H1 (cell line): ENCODE measurements around the gene ATE1.

Experiments
- MAFK ChIP-seq: IDR thresholded peaks from 2 replicates; pipeline ENCODE4 v1.6.1; 2012; ENCODE audit warnings: low read depth, mild to moderate bottlenecking, improper control_type of control experiment, low read length
- TF ChIP-seq, protein P1 (sequence below), 3 experiments: IDR thresholded peaks; 1 replicate in 2 of 3; 2 replicates in 1 of 3; pipeline versions ENCODE4 v1.5.1 to v1.6.1; 2011; ENCODE audit warnings: low read length in 3 of 3, mild to moderate bottlenecking in 3 of 3, inconsistent platforms in 2 of 3, low read depth in 1 of 3, moderate library complexity in 1 of 3; ENCODE audit not compliant: insufficient read depth in 1 of 3; ENCODE audit errors: control extremely low read depth in 1 of 3

DNA sequence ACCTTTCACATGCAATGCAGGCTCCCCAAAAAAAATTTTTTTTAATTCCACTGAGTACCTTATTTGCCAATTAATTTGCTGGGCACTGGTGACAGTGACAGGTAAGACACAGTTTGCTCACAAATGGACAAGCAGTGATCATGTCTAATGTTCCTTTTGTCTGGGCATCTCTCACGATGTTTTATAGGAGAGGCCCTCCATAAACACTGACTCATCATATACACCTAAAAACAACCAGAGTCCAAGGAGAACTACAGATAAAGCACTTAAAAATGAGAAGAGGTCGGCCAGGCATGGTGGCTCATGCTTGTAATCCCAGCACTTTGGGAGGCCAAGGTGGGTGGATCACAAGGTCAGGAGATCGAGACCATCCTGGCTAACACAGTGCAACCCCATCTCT is 105.1 kb downstream of the ATE1 start:
- no peak for TF ChIP-seq MAFK
- TF ChIP-seq, protein P1, sequence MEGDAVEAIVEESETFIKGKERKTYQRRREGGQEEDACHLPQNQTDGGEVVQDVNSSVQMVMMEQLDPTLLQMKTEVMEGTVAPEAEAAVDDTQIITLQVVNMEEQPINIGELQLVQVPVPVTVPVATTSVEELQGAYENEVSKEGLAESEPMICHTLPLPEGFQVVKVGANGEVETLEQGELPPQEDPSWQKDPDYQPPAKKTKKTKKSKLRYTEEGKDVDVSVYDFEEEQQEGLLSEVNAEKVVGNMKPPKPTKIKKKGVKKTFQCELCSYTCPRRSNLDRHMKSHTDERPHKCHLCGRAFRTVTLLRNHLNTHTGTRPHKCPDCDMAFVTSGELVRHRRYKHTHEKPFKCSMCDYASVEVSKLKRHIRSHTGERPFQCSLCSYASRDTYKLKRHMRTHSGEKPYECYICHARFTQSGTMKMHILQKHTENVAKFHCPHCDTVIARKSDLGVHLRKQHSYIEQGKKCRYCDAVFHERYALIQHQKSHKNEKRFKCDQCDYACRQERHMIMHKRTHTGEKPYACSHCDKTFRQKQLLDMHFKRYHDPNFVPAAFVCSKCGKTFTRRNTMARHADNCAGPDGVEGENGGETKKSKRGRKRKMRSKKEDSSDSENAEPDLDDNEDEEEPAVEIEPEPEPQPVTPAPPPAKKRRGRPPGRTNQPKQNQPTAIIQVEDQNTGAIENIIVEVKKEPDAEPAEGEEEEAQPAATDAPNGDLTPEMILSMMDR (IDR thresholded peaks at IDR 0.05; ENCODE audit: control extremely low read depth in 1 of 3, insufficient read depth in 1 of 3, low read depth in 1 of 3, low read length in 3 of 3) = no peak
